Stomach (tissue), 9 donors: Measurements from ENCODE around the gene PRKACA. TPM values are rescaled to one million over a fixed set of nuclear protein-coding genes. Genes with fewer than 3 reads are reported as not detected.
A peak's percentile ranks its signal among the peaks of the same experiment; 100 is the strongest.

Source experiments
- DNase-seq, 2 donors: peaks; one replicate each; pipeline versions ENCODE4 v3.0.0 to v3.0.0-alpha.2; 2013 to 2019
- H3K27ac ChIP-seq, 5 donors: fragments of 200-600 bp in 4 of 5; sonication (generic) in 4 of 5; one replicate each; pipeline ENCODE4 v1.5.1; 2013 to 2019; ENCODE audit warnings: mild to moderate bottlenecking in 1 of 5, moderate library complexity in 1 of 5
- H3K27me3 ChIP-seq, 3 donors: fragments of 200-600 bp; sonication (generic); one replicate each; pipeline ENCODE4 v1.5.1; 2017 to 2019; ENCODE audit warnings: mixed run types in 1 of 3
- H3K36me3 ChIP-seq, 4 donors: fragments of 200-600 bp; sonication (generic); 1 replicate in 3 of 4; 2 replicates in 1 of 4; pipeline ENCODE4 v1.5.1; 2016 to 2019
- H3K4me1 ChIP-seq, 4 donors: fragments of 200-600 bp; sonication (generic); one replicate each; pipeline ENCODE4 v1.5.1; 2016 to 2019
- H3K4me3 ChIP-seq, 4 donors: fragments of 200-600 bp; sonication (generic) in 3 of 4; one replicate each; pipeline ENCODE4 v1.5.1; 2016 to 2019; ENCODE audit warnings: mild to moderate bottlenecking in 1 of 4
- H3K9me3 ChIP-seq, 4 donors: fragments of 200-600 bp; sonication (generic); one replicate each; pipeline ENCODE4 v1.5.1; 2016 to 2019
- EP300 ChIP-seq: sonication (generic); formaldehyde crosslinking; IDR thresholded peaks from one replicate; pipeline ENCODE4 v1.6.1; 2017; ENCODE audit warnings: antibody characterized with exemption
- POLR2A ChIP-seq, 4 donors: fragments of 450-650 bp; IDR thresholded peaks; one replicate each; pipeline ENCODE4 v1.6.1; 2016; ENCODE audit warnings: antibody characterized with exemption in 4 of 4, control low read depth in 2 of 4, mild to moderate bottlenecking in 1 of 4, moderate library complexity in 1 of 4
- POLR2AphosphoS5 ChIP-seq, 3 donors: sonication (generic); formaldehyde crosslinking; IDR thresholded peaks; one replicate each; pipeline ENCODE4 v1.6.1; 2016; ENCODE audit warnings: antibody characterized with exemption in 3 of 3
- WGBS, 5 donors: extraction: QIAGEN DNeasy Blood & Tissue Kit in 3 of 5; methylation state at CpG; one replicate each; pipeline versions ENCODE4 v1.1.5 to v1.1.7; 2013 to 2018; 5-methylcytosine and 5-hydroxymethylcytosine counted together
- intact Hi-C: fragments of 100-400 bp; cut with DNase I; formaldehyde crosslinking; loops from one replicate; pipeline ENCODE4 v1.15.1; 2023; ENCODE audit warnings: low total_unique reads
- polyA plus RNA-seq, 3 donors: library from polyadenylated mRNA; stranded (reverse); fragments of 200-250 nt; gene quantifications; one replicate each; pipeline ENCODE4 v1.2.3, GENCODE V29; 2013
- total RNA-seq, 5 donors: library from RNA; depleted of rRNA; stranded (reverse); fragments of >200 nt; gene quantifications; one replicate each; pipeline versions ENCODE4 v1.1.0 to v1.2.3, GENCODE V29; 2014 to 2016
- TF ChIP-seq, protein P1 (sequence below), 7 experiments: fragments of 450-650 bp in 4 of 7; fragments of 200-600 bp in 3 of 7; sonication (generic) in 3 of 7; IDR thresholded peaks; one replicate each; pipeline ENCODE4 v1.5.1; 2016 to 2019; ENCODE audit warnings: antibody characterized with exemption in 7 of 7, control low read depth in 2 of 7, mild to moderate bottlenecking in 1 of 7
- donor health status: healthy with polysubstance abuse.
- donor health status: Bipolar disorder and iron deficiency.
- donor health status: healthy.

The PRKACA gene
- total and polyA plus RNA-seq, 8 donors, result 14.7 to 159 (median 29.9) TPM

GRCh38 chr19:14085309-14085995, 32.1 kb downstream of the PRKACA start, which contains the start of gene C19orf67:
TSS of gene C19orf67 (minus strand) at chr19:14085783. CDS start at chr19:14085627, 156 bp downstream.
- TF ChIP-seq POLR2AphosphoS5 (IDR thresholded peaks at IDR 0.05) (no peak), EP300 (no peak), POLR2A (IDR thresholded peaks at IDR 0.05) (no peak)
- TF ChIP-seq, protein P1, sequence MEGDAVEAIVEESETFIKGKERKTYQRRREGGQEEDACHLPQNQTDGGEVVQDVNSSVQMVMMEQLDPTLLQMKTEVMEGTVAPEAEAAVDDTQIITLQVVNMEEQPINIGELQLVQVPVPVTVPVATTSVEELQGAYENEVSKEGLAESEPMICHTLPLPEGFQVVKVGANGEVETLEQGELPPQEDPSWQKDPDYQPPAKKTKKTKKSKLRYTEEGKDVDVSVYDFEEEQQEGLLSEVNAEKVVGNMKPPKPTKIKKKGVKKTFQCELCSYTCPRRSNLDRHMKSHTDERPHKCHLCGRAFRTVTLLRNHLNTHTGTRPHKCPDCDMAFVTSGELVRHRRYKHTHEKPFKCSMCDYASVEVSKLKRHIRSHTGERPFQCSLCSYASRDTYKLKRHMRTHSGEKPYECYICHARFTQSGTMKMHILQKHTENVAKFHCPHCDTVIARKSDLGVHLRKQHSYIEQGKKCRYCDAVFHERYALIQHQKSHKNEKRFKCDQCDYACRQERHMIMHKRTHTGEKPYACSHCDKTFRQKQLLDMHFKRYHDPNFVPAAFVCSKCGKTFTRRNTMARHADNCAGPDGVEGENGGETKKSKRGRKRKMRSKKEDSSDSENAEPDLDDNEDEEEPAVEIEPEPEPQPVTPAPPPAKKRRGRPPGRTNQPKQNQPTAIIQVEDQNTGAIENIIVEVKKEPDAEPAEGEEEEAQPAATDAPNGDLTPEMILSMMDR (IDR thresholded peaks at IDR 0.05), result no peak
- Histone ChIP-seq H3K4me1 (peaks cover 21 to 56% (median 43%) of the 10 kb centered on the region in 4 donors), H3K9me3 (no peaks in the 10 kb centered on the region), H3K27ac (no peak within 1 kb of the TSS), H3K36me3 (peaks cover 9 to 25% (median 16%) of the 10 kb centered on the region in 4 donors), H3K4me3 (no peak within 1 kb of the TSS), H3K27me3 (no peaks in the 10 kb centered on the region)
- peak in 1 of 2 donors; percentile 64 for DNase-seq
- WGBS, 5 donors, result 36 to 57% (median 45%) methylated on average over 13 to 54 of the region's 54 CpGs
- intact Hi-C loops, result no loop called here

GRCh38 chr19:14082675-14082960, 34.9 kb downstream of the PRKACA start:
- H3K36me3 ChIP-seq, result peaks cover 0 to 10% (median 2%) of the 10 kb centered on the region in 4 donors
- 0 to 63% (median 31%) methylated on average over 1 of the region's 1 CpG for WGBS, 5 donors
- H3K27ac ChIP-seq, result peak overlapping the region in 4 of 5 donors; percentile 90 to 96 (median 94)
- TF ChIP-seq, protein P1 (IDR thresholded peaks at IDR 0.05), result no peak
- TF ChIP-seq EP300 (no peak), POLR2AphosphoS5 (IDR thresholded peaks at IDR 0.05) (no peak), POLR2A (IDR thresholded peaks at IDR 0.05) (no peak)
- H3K4me3 ChIP-seq, result peak overlapping the region in 3 of 4 donors; percentile 60 to 83 (median 82)
- no peaks in the 10 kb centered on the region for H3K27me3 ChIP-seq
- H3K9me3 ChIP-seq, result no peaks in the 10 kb centered on the region
- H3K4me1 ChIP-seq, result peaks cover 21 to 59% (median 40%) of the 10 kb centered on the region in 4 donors
- intact Hi-C loops, result no loop called here
- no peak for DNase-seq

GRCh38 chr19:14081797-14082674, 35.5 kb downstream of the PRKACA start:
- DNase-seq, result peak; percentile 45 to 74

More at GRCh38 chr19:14081797-14082674, 35.5 kb downstream of the PRKACA start:
- H3K4me1 ChIP-seq, result peaks cover 21 to 62% (median 40%) of the 10 kb centered on the region in 4 donors
- TF ChIP-seq EP300, result no peak
- TF ChIP-seq, protein P1 (IDR thresholded peaks at IDR 0.05), result no peak
- TF ChIP-seq POLR2AphosphoS5 (IDR thresholded peaks at IDR 0.05), result no peak
- no peak for TF ChIP-seq POLR2A (IDR thresholded peaks at IDR 0.05)
- intact Hi-C loops, result no loop called here
- H3K27ac ChIP-seq, result peak overlapping the region; percentile 90 to 96 (median 92)
- H3K27me3 ChIP-seq, result no peaks in the 10 kb centered on the region
- peaks cover 0 to 6% (median 0%) of the 10 kb centered on the region in 4 donors for H3K36me3 ChIP-seq
- H3K4me3 ChIP-seq, result peak overlapping the region; percentile 60 to 83 (median 82)
- H3K9me3 ChIP-seq, result no peaks in the 10 kb centered on the region
- 14 to 27% (median 15%) methylated on average over 14 to 24 of the region's 24 CpGs for WGBS, 5 donors
